HepG2 (cell line): Measurements from ENCODE around the gene FAM163A. TPM values are rescaled to one million over a fixed set of nuclear protein-coding genes. Genes with fewer than 3 reads are reported as not detected.

Experiments
- ATAC-seq: fragments of 200-7000 bp; cut with Tn5 transposase; 3 replicates; pipeline ENCODE4 v1.9.1; 2020; ENCODE audit warnings: mild to moderate bottlenecking, moderate library complexity
- BruUV-seq: library from RNA; stranded (reverse); fragments of 400-500 nt; replicated peaks from 2 replicates; lab custom pipeline; 2021; lab: Mats Ljungman, UMichigan
- CTCF ChIA-PET: fragments of 300-600 bp; formaldehyde crosslinking; extraction: SDS; loops from one replicate; lab custom pipeline; 2021; ENCODE audit warnings: low total read pairs, inconsistent platforms, low intra/inter-chr PET ratio; lab: Yijun Ruan, JAX
- POLR2A ChIA-PET: fragments of 350-600 bp; sonication (Branson Sonifier 250); formaldehyde crosslinking; loops from one replicate; lab custom pipeline; 2020; ENCODE audit warnings: antibody characterized with exemption, inconsistent platforms; lab: Yijun Ruan, JAX
- DNase-seq: peaks from one replicate; pipeline ENCODE4 v3.0.0-alpha.2; 2015; ENCODE audit warnings: low spot score
- FAIRE-seq: peaks from 3 replicates; lab custom pipeline; 2011; peaks lifted over from hg19 to GRCh38; lab: Jason Lieb, UNC
- H2AFZ ChIP-seq: one replicate; pipeline ENCODE4 v1.6.1; 2011; ENCODE audit warnings: low read length, inconsistent platforms
- H3K27ac ChIP-seq: fragments of 300-600 bp; 3 replicates; pipeline ENCODE4 v1.8.0; 2011; ENCODE audit warnings: mixed run types, mild to moderate bottlenecking, mixed read lengths, low read length, inconsistent platforms; ENCODE audit not compliant: insufficient read depth; ENCODE audit errors: extremely low read length
- H3K27me3 ChIP-seq, 2 experiments: fragments of 200-600 bp in 1 of 2; 2 replicates in 1 of 2; 3 replicates in 1 of 2; pipeline versions ENCODE4 v1.6.0 to v1.8.0; 2011; ENCODE audit warnings: low read length in 2 of 2, mild to moderate bottlenecking in 2 of 2, moderate library complexity in 2 of 2, inconsistent platforms in 1 of 2; ENCODE audit not compliant: insufficient read depth in 2 of 2, control insufficient read depth in 1 of 2
- H3K36me3 ChIP-seq, 2 experiments: fragments of 200-600 bp in 1 of 2; replicated peaks in 1 of 2; 2 replicates in 1 of 2; 3 replicates in 1 of 2; pipeline versions ENCODE4 v1.5.1 to v1.8.0; 2011; ENCODE audit warnings: low read length in 2 of 2, inconsistent platforms in 1 of 2; ENCODE audit not compliant: insufficient read depth in 2 of 2, control insufficient read depth in 1 of 2
- H3K4me1 ChIP-seq: 2 replicates; pipeline ENCODE4 v1.5.1; 2012; ENCODE audit warnings: low read length, inconsistent platforms; ENCODE audit not compliant: insufficient read depth
- H3K4me2 ChIP-seq: 2 replicates; pipeline ENCODE4 v1.6.0; 2011; ENCODE audit warnings: low read depth, low read length, inconsistent platforms
- H3K4me3 ChIP-seq, 3 experiments: fragments of 200-600 bp in 1 of 3; sonication (generic), shearing (Covaris generic) in 1 of 3; replicated peaks in 1 of 3; 2 replicates each; pipeline ENCODE4 v1.5.1; 2011 to 2016; ENCODE audit warnings: low read length in 3 of 3, inconsistent platforms in 2 of 3, low read depth in 2 of 3, mild to moderate bottlenecking in 2 of 3, control low read depth in 1 of 3, mixed read lengths in 1 of 3; ENCODE audit not compliant: insufficient read depth in 1 of 3
- H3K79me2 ChIP-seq: one replicate; pipeline ENCODE4 v1.6.1; 2011; ENCODE audit warnings: low read length, inconsistent platforms; ENCODE audit not compliant: insufficient read depth
- H3K9ac ChIP-seq: 2 replicates; pipeline ENCODE4 v1.6.0; 2011; ENCODE audit warnings: mild to moderate bottlenecking, low read depth, low read length, inconsistent platforms; ENCODE audit not compliant: insufficient read depth
- H3K9me3 ChIP-seq: 2 replicates; pipeline ENCODE4 v1.5.1; 2012; ENCODE audit warnings: mild to moderate bottlenecking, low read length
- H4K20me1 ChIP-seq: 2 replicates; pipeline ENCODE4 v1.6.0; 2011; ENCODE audit warnings: inconsistent platforms, mild to moderate bottlenecking, low read length, moderate library complexity; ENCODE audit not compliant: insufficient read depth
- DMAP1 ChIP-seq: IDR thresholded peaks from 2 replicates; pipeline ENCODE4 v1.6.1; 2016
- ELF4 ChIP-seq: sonication (generic); formaldehyde crosslinking; IDR thresholded peaks from 2 replicates; pipeline ENCODE4 v1.5.0; 2020; ENCODE audit warnings: missing genetic modification reagents, mild to moderate bottlenecking, moderate library complexity, borderline replicate concordance
- NFATC3 ChIP-seq: sonication (generic); formaldehyde crosslinking; IDR thresholded peaks from 2 replicates; pipeline ENCODE4 v1.5.1; 2020; ENCODE audit warnings: mild to moderate bottlenecking, missing genetic modification reagents
- NFE2 ChIP-seq: sonication (generic); formaldehyde crosslinking; IDR thresholded peaks from 2 replicates; pipeline ENCODE4 v1.4.0; 2020; ENCODE audit warnings: missing genetic modification reagents
- PAF1 ChIP-seq: IDR thresholded peaks from 2 replicates; pipeline ENCODE4 v1.6.1; 2016; ENCODE audit warnings: missing genetic modification reagents, missing compliant biosample characterization
- RFXAP ChIP-seq: sonication (generic); formaldehyde crosslinking; IDR thresholded peaks from 2 replicates; pipeline ENCODE4 v1.4.0; 2020; ENCODE audit warnings: missing genetic modification reagents, borderline replicate concordance
- TBL1XR1 ChIP-seq: fragments of 150-350 bp; IDR thresholded peaks from 2 replicates; pipeline ENCODE4 v1.6.1; 2014; ENCODE audit warnings: borderline replicate concordance, low read length; ENCODE audit not compliant: partially characterized antibody
- ZBTB42 ChIP-seq: sonication (generic); formaldehyde crosslinking; IDR thresholded peaks from 2 replicates; pipeline ENCODE4 v1.5.0; 2020; ENCODE audit warnings: mild to moderate bottlenecking, missing genetic modification reagents
- ZNF570 ChIP-seq: sonication (generic); formaldehyde crosslinking; IDR thresholded peaks from 2 replicates; pipeline ENCODE4 v1.4.0; 2020; ENCODE audit warnings: mild to moderate bottlenecking, missing genetic modification reagents, borderline replicate concordance
- ZNF747 ChIP-seq: sonication (generic); formaldehyde crosslinking; IDR thresholded peaks from 2 replicates; pipeline ENCODE4 v1.8.1; 2023; ENCODE audit warnings: missing genetic modification reagents, mild to moderate bottlenecking, borderline replicate concordance
- ZNF883 ChIP-seq: sonication (generic); formaldehyde crosslinking; IDR thresholded peaks from 2 replicates; pipeline ENCODE4 v1.5.1; 2020; ENCODE audit warnings: mild to moderate bottlenecking, missing genetic modification reagents; ENCODE audit errors: not compliant biosample characterization
- WGBS: methylation state at CpG from one replicate; pipeline ENCODE4 v1.1.6; 2017; ENCODE audit warnings: low lambda C conversion rate; 5-methylcytosine and 5-hydroxymethylcytosine counted together
- in situ Hi-C: cut with HindIII; loops from 2 replicates; pipeline ENCODE4 v1.10.0; 2017; ENCODE audit warnings: low pct_unique_long_range_greater_than_20kb; ENCODE audit not compliant: extremely low pct_ligation_motif_present
- intact Hi-C: fragments of 100-400 bp; cut with micrococcal nuclease; formaldehyde crosslinking; loops from one replicate; pipeline ENCODE4 v1.10.0; 2022; ENCODE audit not compliant: unreplicated experiment
- polyA plus RNA-seq, 8 experiments: library from polyadenylated mRNA; depleted of rRNA in 3 of 8; stranded (reverse) in 7 of 8; unstranded in 1 of 8; fragments of >200 nt; fragmentation: Illumina TruSeq in 4 of 8; extraction: Trizol in 4 of 8; gene quantifications; 2 replicates each; pipeline versions ENCODE4 v1.2.1 to v1.2.3, GENCODE V29; 2011 to 2016; ENCODE audit warnings: low read depth in 4 of 8, missing spikeins in 1 of 8, mixed read lengths in 1 of 8; ENCODE audit not compliant: insufficient read depth in 1 of 8
- total RNA-seq, 5 experiments: library from RNA; depleted of rRNA; stranded (reverse); fragments of >200 nt; fragmentation: Illumina TruSeq; extraction: Trizol; gene quantifications; 2 replicates each; pipeline ENCODE4 v1.2.3, GENCODE V29; 2016; ENCODE audit warnings: low read depth in 1 of 5
- TF ChIP-seq, protein P1 (sequence below): sonication (generic); formaldehyde crosslinking; conservative IDR thresholded peaks from 2 replicates; pipeline ENCODE4 v1.4.0; 2020; ENCODE audit warnings: mild to moderate bottlenecking, missing genetic modification reagents, moderate library complexity
- TF ChIP-seq, protein P2 (sequence below): sonication (generic); formaldehyde crosslinking; IDR thresholded peaks from 2 replicates; pipeline ENCODE4 v1.5.0; 2020; ENCODE audit warnings: mild to moderate bottlenecking, missing genetic modification reagents, borderline replicate concordance
- TF ChIP-seq, protein P3 (sequence below): sonication (generic); formaldehyde crosslinking; IDR thresholded peaks from 2 replicates; pipeline ENCODE4 v1.4.0; 2020; ENCODE audit warnings: missing genetic modification reagents

FAM163A gene
- total and polyA plus RNA-seq, 2 of the 13 experiments (the other 11 are each of a cell fraction or from before 2014, with no cell fraction given), result not detected

DNA sequence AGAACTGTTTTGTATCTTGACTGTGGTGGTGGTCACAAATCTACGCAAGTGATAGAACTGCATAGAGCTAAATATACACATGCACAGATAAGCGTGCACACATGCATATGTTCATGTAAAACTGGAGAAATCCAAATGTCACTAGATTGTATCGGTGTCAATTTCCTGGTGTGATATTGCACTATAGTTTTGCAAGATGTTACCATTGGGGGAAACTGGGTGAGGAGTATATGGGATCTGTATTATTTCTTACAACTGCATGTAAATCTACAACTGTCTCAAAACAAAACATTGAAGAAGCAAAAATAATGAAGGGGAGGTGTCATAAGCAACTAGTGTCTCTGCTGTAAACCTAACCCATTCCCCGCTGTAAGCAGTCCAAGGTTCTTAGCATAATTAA, 30.2 kb downstream of the FAM163A start:
- BruUV-seq, result no TSS peak
- no peak overlapping the region for H3K4me2 ChIP-seq
- no peaks in the 10 kb centered on the region for H4K20me1 ChIP-seq
- ChIA-PET CTCF (no interaction called here), POLR2A (no interaction called here)
- no peak overlapping the region for H3K4me3 ChIP-seq
- no peak overlapping the region for H2AFZ ChIP-seq
- H3K9me3 ChIP-seq, result no peaks in the 10 kb centered on the region
- FAIRE-seq (no peak), ATAC-seq (no peak), DNase-seq (no peak)
- in situ Hi-C loops, result no loop called here
- no peaks in the 10 kb centered on the region for H3K4me1 ChIP-seq
- no peak overlapping the region for H3K27ac ChIP-seq
- no peaks in the 10 kb centered on the region for H3K36me3 ChIP-seq
- intact Hi-C loops, result no loop called here
- no peak overlapping the region for H3K9ac ChIP-seq
- H3K79me2 ChIP-seq, result no peaks in the 10 kb centered on the region
- 66% methylated on average over 4 of the region's 4 CpGs for WGBS
- peaks cover 0 to 9% of the 10 kb centered on the region in 2 experiments; a peak in 1 of 5 replicates for H3K27me3 ChIP-seq
- TF ChIP-seq RFXAP (CRISPR knock-in tag), result no peak
- TF ChIP-seq ZNF570 (CRISPR knock-in tag), result no peak
- TF ChIP-seq, protein P1, sequence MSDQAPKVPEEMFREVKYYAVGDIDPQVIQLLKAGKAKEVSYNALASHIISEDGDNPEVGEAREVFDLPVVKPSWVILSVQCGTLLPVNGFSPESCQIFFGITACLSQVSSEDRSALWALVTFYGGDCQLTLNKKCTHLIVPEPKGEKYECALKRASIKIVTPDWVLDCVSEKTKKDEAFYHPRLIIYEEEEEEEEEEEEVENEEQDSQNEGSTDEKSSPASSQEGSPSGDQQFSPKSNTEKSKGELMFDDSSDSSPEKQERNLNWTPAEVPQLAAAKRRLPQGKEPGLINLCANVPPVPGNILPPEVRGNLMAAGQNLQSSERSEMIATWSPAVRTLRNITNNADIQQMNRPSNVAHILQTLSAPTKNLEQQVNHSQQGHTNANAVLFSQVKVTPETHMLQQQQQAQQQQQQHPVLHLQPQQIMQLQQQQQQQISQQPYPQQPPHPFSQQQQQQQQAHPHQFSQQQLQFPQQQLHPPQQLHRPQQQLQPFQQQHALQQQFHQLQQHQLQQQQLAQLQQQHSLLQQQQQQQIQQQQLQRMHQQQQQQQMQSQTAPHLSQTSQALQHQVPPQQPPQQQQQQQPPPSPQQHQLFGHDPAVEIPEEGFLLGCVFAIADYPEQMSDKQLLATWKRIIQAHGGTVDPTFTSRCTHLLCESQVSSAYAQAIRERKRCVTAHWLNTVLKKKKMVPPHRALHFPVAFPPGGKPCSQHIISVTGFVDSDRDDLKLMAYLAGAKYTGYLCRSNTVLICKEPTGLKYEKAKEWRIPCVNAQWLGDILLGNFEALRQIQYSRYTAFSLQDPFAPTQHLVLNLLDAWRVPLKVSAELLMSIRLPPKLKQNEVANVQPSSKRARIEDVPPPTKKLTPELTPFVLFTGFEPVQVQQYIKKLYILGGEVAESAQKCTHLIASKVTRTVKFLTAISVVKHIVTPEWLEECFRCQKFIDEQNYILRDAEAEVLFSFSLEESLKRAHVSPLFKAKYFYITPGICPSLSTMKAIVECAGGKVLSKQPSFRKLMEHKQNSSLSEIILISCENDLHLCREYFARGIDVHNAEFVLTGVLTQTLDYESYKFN (CRISPR knock-in tag), result no peak
- no peak for TF ChIP-seq ZBTB42 (CRISPR knock-in tag)
- TF ChIP-seq ELF4 (CRISPR knock-in tag), result no peak
- no peak for TF ChIP-seq TBL1XR1
- TF ChIP-seq, protein P2, sequence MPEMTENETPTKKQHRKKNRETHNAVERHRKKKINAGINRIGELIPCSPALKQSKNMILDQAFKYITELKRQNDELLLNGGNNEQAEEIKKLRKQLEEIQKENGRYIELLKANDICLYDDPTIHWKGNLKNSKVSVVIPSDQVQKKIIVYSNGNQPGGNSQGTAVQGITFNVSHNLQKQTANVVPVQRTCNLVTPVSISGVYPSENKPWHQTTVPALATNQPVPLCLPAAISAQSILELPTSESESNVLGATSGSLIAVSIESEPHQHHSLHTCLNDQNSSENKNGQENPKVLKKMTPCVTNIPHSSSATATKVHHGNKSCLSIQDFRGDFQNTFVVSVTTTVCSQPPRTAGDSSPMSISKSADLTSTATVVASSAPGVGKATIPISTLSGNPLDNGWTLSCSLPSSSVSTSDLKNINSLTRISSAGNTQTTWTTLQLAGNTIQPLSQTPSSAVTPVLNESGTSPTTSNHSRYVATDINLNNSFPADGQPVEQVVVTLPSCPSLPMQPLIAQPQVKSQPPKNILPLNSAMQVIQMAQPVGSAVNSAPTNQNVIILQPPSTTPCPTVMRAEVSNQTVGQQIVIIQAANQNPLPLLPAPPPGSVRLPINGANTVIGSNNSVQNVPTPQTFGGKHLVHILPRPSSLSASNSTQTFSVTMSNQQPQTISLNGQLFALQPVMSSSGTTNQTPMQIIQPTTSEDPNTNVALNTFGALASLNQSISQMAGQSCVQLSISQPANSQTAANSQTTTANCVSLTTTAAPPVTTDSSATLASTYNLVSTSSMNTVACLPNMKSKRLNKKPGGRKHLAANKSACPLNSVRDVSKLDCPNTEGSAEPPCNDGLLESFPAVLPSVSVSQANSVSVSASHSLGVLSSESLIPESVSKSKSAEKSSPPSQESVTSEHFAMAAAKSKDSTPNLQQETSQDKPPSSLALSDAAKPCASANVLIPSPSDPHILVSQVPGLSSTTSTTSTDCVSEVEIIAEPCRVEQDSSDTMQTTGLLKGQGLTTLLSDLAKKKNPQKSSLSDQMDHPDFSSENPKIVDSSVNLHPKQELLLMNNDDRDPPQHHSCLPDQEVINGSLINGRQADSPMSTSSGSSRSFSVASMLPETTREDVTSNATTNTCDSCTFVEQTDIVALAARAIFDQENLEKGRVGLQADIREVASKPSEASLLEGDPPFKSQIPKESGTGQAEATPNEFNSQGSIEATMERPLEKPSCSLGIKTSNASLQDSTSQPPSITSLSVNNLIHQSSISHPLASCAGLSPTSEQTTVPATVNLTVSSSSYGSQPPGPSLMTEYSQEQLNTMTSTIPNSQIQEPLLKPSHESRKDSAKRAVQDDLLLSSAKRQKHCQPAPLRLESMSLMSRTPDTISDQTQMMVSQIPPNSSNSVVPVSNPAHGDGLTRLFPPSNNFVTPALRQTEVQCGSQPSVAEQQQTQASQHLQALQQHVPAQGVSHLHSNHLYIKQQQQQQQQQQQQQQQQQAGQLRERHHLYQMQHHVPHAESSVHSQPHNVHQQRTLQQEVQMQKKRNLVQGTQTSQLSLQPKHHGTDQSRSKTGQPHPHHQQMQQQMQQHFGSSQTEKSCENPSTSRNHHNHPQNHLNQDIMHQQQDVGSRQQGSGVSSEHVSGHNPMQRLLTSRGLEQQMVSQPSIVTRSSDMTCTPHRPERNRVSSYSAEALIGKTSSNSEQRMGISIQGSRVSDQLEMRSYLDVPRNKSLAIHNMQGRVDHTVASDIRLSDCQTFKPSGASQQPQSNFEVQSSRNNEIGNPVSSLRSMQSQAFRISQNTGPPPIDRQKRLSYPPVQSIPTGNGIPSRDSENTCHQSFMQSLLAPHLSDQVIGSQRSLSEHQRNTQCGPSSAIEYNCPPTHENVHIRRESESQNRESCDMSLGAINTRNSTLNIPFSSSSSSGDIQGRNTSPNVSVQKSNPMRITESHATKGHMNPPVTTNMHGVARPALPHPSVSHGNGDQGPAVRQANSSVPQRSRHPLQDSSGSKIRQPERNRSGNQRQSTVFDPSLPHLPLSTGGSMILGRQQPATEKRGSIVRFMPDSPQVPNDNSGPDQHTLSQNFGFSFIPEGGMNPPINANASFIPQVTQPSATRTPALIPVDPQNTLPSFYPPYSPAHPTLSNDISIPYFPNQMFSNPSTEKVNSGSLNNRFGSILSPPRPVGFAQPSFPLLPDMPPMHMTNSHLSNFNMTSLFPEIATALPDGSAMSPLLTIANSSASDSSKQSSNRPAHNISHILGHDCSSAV (CRISPR knock-in tag), result no peak
- TF ChIP-seq NFE2, result no peak
- no peak for TF ChIP-seq PAF1
- no peak for TF ChIP-seq NFATC3 (CRISPR knock-in tag)
- TF ChIP-seq ZNF883 (CRISPR knock-in tag), result no peak
- no peak for TF ChIP-seq DMAP1
- TF ChIP-seq ZNF747 (CRISPR knock-in tag), result no peak
- TF ChIP-seq, protein P3, sequence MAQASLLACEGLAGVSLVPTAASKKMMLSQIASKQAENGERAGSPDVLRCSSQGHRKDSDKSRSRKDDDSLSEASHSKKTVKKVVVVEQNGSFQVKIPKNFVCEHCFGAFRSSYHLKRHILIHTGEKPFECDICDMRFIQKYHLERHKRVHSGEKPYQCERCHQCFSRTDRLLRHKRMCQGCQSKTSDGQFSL (CRISPR knock-in tag), result no peak
